Cardiac fibroblast (primary cell): ENCODE data around the gene EXOSC7.

Experiments
- DNase-seq, 2 donors: peaks; one replicate each; pipeline versions ENCODE4 v3.0.0 to v3.0.0-alpha.2; 2010; ENCODE audit warnings: low read depth in 2 of 2
- H3K4me3 ChIP-seq, 2 donors: replicated peaks in 1 of 2; 1 replicate in 1 of 2; 2 replicates in 1 of 2; pipeline ENCODE4 v1.5.1; 2011; ENCODE audit warnings: low read depth in 2 of 2, low read length in 2 of 2, mild to moderate bottlenecking in 2 of 2, moderate library complexity in 1 of 2
- CTCF ChIP-seq: IDR thresholded peaks from one replicate; pipeline ENCODE4 v1.5.1; 2011; ENCODE audit warnings: low read depth, mild to moderate bottlenecking, low read length, inconsistent platforms

Gene EXOSC7

DNA sequence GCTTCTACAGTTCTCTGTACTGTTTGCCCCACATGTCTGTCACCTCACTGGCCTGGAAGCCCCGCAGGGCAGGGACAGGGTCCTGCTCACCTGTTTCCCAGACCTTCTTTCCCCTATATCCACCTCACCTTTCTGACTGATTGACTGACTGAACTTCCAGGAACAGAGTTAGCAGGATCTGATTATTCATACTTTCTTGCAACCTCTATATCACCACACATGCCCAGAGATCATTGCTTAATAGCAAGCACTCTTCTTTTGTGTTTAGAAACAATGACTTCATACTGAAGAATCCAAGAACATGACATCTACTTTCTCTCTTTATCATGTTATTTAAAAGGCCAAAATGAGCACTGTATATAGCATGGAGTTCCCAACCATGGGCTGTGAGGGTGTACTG, 32.1 kb downstream of the EXOSC7 start:
- H3K4me3 ChIP-seq: no peak overlapping the region
- TF ChIP-seq CTCF: no peak
- DNase-seq: peak; percentile 58 to 84

DNA sequence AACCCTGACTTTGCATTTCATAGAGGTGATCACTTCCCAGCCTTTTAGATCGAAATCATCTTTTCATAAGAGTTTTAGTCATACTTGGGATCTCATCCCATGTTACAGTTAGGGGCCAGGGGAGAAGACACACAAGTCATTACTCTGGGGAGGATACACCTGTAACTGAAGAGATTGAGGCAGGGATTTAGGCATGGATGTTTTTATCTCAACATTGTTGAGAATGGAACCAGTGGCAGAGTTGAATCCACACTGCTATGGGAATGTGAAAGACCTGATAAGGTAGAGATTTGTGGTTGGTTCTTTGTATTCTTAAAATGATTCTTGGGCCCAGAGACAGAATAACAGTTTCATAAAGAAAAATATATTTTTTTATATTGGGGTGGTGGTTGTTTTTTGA, 33.8 kb downstream of the EXOSC7 start:
- DNase-seq: no peak
- no peak for TF ChIP-seq CTCF
- no peak overlapping the region for H3K4me3 ChIP-seq

- DNase-seq: peak; percentile 62 to 68
- TF ChIP-seq CTCF: no peak
- H3K4me3 ChIP-seq: no peak overlapping the region
Observed at GRCh38 chr3:45010811-45011333, 34.8 kb downstream of the EXOSC7 start.

GRCh38 chr3:45011756-45012508, 35.9 kb downstream of the EXOSC7 start:
- peak; percentile 95 to 96 for DNase-seq
- no peak overlapping the region for H3K4me3 ChIP-seq
- TF ChIP-seq CTCF: no peak

DNA sequence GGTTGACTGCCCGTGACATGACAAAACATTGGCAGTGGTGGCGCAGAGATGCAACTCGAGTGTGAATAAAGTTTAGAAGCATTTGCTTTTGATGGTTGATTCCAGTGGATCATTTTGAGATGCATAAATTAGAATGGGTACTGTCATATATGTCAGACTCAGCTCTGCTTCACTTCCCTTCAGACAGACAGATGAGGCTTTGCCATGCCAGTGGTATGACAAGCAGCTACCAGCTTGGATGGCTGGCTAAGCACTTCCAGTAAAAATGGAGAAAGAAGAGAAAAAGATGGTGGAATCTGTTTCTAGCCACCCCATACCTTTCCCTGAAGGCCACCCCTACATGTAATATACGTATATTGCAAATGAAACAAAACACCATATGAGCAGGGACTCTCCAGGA, 36.5 kb downstream of the EXOSC7 start:
- no peak for TF ChIP-seq CTCF
- no peak overlapping the region for H3K4me3 ChIP-seq
- no peak for DNase-seq

DNA sequence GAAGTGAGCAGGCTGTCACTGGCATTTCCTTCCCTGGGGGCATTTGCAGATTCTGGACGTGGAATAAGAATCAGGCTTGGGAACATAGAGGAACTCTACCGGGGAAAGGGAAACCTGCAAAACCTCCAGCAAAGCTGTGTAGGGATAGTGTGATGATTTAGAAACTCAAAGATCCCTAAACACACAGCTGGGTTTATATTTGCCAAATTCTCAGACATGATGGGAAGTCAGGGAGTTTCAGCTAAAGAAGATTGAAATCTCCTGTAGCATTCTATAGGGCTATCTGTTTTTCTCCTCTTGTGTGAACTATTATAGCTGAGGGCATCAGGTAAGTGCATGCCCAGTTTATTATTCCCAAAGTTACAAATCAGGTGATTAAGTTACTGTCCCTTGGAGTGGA, 40.9 kb downstream of the EXOSC7 start:
- H3K4me3 ChIP-seq: no peak overlapping the region
- TF ChIP-seq CTCF: no peak
- DNase-seq: no peak
